Uterus (tissue), 4 donors: ENCODE data around the gene ZDHHC7. TPM values are rescaled to one million over a fixed set of nuclear protein-coding genes. Genes with fewer than 3 reads are reported as not detected.

ENCODE experiments used
- DNase-seq, 2 donors: peaks; one replicate each; pipeline ENCODE4 v3.0.0-alpha.2; 2019 to 2020
- H3K27ac ChIP-seq, 2 donors: fragments of 200-600 bp; sonication (generic); 1 replicate in 1 of 2; 2 replicates in 1 of 2; pipeline ENCODE4 v1.5.1; 2016 to 2018
- H3K27me3 ChIP-seq, 2 donors: fragments of 200-600 bp; sonication (generic); one replicate each; pipeline ENCODE4 v1.5.1; 2018 to 2019; ENCODE audit warnings: control low read depth in 1 of 2
- H3K36me3 ChIP-seq, 2 donors: fragments of 200-600 bp; sonication (generic); one replicate each; pipeline ENCODE4 v1.5.1; 2019; ENCODE audit warnings: control low read depth in 1 of 2
- H3K4me1 ChIP-seq, 2 donors: fragments of 200-600 bp; sonication (generic); one replicate each; pipeline ENCODE4 v1.5.1; 2018 to 2019; ENCODE audit warnings: control low read depth in 1 of 2
- H3K4me3 ChIP-seq, 2 donors: fragments of 200-600 bp; sonication (generic); 1 replicate in 1 of 2; 2 replicates in 1 of 2; pipeline ENCODE4 v1.5.1; 2018 to 2019; ENCODE audit warnings: mild to moderate bottlenecking in 1 of 2
- H3K9me3 ChIP-seq, 2 donors: fragments of 200-600 bp; sonication (generic); one replicate each; pipeline ENCODE4 v1.5.1; 2019; ENCODE audit warnings: control low read depth in 1 of 2
- POLR2A ChIP-seq, 2 donors: fragments of 450-650 bp; IDR thresholded peaks; one replicate each; pipeline ENCODE4 v1.6.1; 2016; ENCODE audit warnings: antibody characterized with exemption in 2 of 2, mild to moderate bottlenecking in 1 of 2, moderate library complexity in 1 of 2
- intact Hi-C: fragments of 100-400 bp; cut with DNase I; formaldehyde crosslinking; loops from one replicate; pipeline ENCODE4 v1.15.1; 2023; ENCODE audit warnings: low total_unique reads
- total RNA-seq, 4 donors: library from RNA; depleted of rRNA in 3 of 4; stranded (reverse); fragments of >200 nt in 3 of 4; gene quantifications; one replicate each; pipeline versions ENCODE4 v1.1.0 to v1.2.4, GENCODE V29; 2014 to 2023
- TF ChIP-seq, protein P1 (sequence below), 4 experiments: fragments of 200-600 bp in 2 of 4; fragments of 450-650 bp in 2 of 4; sonication (generic) in 2 of 4; IDR thresholded peaks; one replicate each; pipeline ENCODE4 v1.5.1; 2016 to 2019; ENCODE audit warnings: antibody characterized with exemption in 4 of 4, mild to moderate bottlenecking in 2 of 4, moderate library complexity in 1 of 4
- donor health status: DM: yes; HTN: yes; CAD: no.

The ZDHHC7 gene
- total RNA-seq, 4 donors from 2014 or later, result 16.5 to 50.2 (median 39.1) TPM

DNA sequence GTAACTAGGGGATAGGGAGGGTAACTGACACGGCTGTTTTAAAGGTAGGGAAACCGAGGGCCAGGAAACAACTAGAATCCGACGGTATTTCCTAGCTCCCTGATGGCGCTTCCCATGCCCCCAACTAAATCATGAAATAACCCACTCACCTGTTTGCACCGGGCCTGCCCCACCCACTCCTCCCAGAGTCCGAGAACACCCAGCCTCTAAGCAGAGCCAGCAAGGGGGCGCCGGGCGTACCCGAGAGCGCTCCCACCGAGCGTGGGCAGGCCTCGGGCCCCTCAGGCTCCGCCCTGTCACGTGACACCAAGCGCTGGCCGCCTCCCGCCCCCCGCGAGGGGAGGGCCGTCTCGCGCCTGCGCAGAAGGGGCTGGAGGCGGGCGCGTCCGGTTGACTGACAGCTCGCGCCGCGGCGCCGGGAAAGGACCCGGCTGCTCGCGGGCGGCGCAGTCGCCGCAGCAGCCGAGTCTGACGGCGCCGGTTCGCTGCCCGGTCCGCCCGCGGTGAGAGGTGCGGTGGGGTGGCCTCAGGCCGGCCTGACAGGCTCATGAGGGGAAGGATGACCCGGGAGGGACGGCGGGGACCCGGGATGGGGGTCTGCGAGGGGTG lies 16.1 kb upstream of the ZDHHC7 start, which contains the start of gene KIAA0513:
TSS of gene KIAA0513 (plus strand) at position 447 of the 609 bp plus-strand sequence. CDS start 39,277 bp downstream, outside the sequence.
- H3K27me3 ChIP-seq, result no peaks in the 10 kb centered on the region
- H3K4me1 ChIP-seq, result peaks cover 0 to 8% of the 10 kb centered on the region in 2 donors
- no peaks in the 10 kb centered on the region for H3K9me3 ChIP-seq
- peak within 1 kb of the TSS; percentile 86 for H3K27ac ChIP-seq
- peak; percentile 91 to 94 for DNase-seq
- H3K4me3 ChIP-seq, result peak within 1 kb of the TSS; percentile 37 to 85
- peak; percentile 98 for TF ChIP-seq POLR2A (IDR thresholded peaks at IDR 0.05)
- TF ChIP-seq, protein P1, sequence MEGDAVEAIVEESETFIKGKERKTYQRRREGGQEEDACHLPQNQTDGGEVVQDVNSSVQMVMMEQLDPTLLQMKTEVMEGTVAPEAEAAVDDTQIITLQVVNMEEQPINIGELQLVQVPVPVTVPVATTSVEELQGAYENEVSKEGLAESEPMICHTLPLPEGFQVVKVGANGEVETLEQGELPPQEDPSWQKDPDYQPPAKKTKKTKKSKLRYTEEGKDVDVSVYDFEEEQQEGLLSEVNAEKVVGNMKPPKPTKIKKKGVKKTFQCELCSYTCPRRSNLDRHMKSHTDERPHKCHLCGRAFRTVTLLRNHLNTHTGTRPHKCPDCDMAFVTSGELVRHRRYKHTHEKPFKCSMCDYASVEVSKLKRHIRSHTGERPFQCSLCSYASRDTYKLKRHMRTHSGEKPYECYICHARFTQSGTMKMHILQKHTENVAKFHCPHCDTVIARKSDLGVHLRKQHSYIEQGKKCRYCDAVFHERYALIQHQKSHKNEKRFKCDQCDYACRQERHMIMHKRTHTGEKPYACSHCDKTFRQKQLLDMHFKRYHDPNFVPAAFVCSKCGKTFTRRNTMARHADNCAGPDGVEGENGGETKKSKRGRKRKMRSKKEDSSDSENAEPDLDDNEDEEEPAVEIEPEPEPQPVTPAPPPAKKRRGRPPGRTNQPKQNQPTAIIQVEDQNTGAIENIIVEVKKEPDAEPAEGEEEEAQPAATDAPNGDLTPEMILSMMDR (IDR thresholded peaks at IDR 0.05), result peak; percentile 24 to 54 (median 36)
- H3K36me3 ChIP-seq, result no peaks in the 10 kb centered on the region
- intact Hi-C loops, result no loop called here

DNA sequence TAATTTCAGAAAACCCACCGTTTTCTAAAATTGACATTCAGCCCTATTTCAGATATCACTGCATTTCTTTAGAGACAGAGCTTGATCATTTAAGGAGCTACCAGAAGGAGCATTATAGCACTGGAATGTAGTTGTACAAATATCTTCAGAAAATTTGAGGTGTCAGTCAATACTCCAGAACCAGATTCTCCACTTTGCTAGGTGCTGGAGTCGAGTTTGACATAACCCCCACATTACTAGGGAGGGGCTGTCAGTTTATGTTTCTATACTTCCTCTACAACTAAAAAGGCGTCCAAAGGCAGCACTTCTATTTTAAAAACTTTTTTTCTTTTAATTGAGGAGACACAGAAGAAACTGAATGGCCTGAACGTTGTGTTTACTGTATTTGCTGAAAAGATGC lies 15.4 kb upstream of the ZDHHC7 start:
- H3K4me3 ChIP-seq, result peak overlapping the region; percentile 37 to 85
- intact Hi-C loops, result no loop called here
- H3K27ac ChIP-seq, result peak overlapping the region; percentile 86

DNA sequence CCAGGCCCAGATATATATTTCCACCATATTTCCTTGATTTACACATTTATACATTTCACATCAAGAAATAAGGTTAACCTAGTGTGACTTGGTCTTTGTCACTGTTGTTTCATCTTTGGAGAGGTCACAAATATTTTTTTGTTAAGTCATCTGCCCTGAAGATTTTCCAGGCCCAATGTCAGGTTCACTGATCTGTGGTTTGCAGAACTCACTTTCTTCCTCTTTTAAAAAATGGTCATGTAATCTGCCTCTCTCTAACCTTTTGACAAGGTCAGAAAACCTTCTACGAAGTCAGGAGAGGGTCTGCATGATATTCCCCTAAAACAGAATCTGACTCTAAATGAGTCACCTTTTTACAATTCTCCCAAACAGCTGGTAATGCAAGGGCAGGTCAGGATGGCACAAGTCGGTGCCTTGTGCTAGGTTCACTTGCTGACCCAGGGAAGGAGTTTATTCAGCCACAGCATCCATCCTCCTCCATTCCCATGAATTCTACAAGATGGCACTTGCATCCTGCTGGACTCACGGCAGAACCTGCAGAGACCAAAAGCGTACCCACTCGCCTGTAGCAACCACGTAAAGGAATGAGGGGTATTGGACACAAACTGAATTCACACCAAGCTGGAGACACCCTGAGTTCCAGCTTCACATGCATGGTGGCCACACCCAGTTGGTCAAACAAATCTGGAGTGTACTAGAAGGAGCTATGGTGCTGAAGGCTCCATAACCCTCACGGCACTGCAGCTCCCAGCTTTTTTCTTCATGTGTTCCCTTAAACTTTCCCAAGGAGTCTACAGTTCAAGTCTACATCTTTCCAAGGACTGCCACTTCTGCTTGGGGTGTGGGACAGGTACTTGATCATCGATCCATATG lies 14.7 kb upstream of the ZDHHC7 start:
- Histone ChIP-seq H3K27ac (no peak overlapping the region), H3K36me3 (no peaks in the 10 kb centered on the region), H3K9me3 (no peaks in the 10 kb centered on the region), H3K27me3 (no peaks in the 10 kb centered on the region), H3K4me1 (peaks cover 0 to 8% of the 10 kb centered on the region in 2 donors), H3K4me3 (no peak overlapping the region)
- DNase-seq, result no peak
- TF ChIP-seq, protein P1 (IDR thresholded peaks at IDR 0.05), result no peak
- no peak for TF ChIP-seq POLR2A (IDR thresholded peaks at IDR 0.05)
- intact Hi-C loops, result no loop called here

More for the DNA sequence above, 15.4 kb upstream of the ZDHHC7 start:
- Histone ChIP-seq H3K4me1 (peaks cover 0 to 8% of the 10 kb centered on the region in 2 donors), H3K27me3 (no peaks in the 10 kb centered on the region), H3K9me3 (no peaks in the 10 kb centered on the region), H3K36me3 (no peaks in the 10 kb centered on the region)
- no peak for DNase-seq
- TF ChIP-seq POLR2A (IDR thresholded peaks at IDR 0.05), result no peak
- TF ChIP-seq, protein P1 (IDR thresholded peaks at IDR 0.05), result no peak

DNA sequence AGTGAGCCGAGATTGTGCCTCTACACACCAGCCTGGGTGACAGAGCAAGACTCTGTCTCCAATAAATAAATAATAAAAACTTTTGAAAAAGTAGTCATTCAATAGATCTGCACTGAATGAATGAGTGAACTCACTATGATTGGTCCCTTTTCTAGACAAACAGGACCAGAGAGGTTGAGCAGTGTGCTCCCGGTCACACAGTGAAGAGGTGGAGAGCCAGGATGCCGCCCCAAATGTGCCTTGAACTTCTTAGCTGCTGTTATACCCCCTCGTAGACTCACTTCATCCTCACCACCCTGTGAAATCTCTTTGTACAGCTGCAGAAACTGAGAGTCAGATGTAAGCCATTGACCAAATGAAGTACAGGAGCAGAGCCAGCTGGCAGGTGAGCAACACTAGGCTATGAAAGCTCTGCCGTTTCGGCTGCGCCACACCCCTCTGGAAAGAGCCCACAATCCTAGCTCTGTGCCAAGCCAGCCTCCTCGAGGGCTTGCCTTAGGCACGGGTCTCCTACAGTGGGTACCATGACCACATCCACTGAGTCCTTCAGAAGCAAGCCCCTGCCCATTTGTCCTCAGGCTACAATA lies 8.4 kb upstream of the ZDHHC7 start:
- Histone ChIP-seq H3K27me3 (no peaks in the 10 kb centered on the region), H3K27ac (no peak overlapping the region), H3K9me3 (no peaks in the 10 kb centered on the region), H3K4me1 (no peaks in the 10 kb centered on the region), H3K4me3 (no peak overlapping the region), H3K36me3 (no peaks in the 10 kb centered on the region)
- intact Hi-C loops, result no loop called here
- TF ChIP-seq POLR2A (IDR thresholded peaks at IDR 0.05), result no peak
- TF ChIP-seq, protein P1 (IDR thresholded peaks at IDR 0.05), result no peak
- DNase-seq, result peak in 1 of 2 donors; percentile 27
